ENCODE measurements around the gene CLEC11A. TPM values are rescaled to one million over a fixed set of nuclear protein-coding genes. Genes with fewer than 3 reads are reported as not detected.

The CLEC11A gene
- total RNA-seq, 1 donor from 2014 or later: 0.75 TPM

DNA sequence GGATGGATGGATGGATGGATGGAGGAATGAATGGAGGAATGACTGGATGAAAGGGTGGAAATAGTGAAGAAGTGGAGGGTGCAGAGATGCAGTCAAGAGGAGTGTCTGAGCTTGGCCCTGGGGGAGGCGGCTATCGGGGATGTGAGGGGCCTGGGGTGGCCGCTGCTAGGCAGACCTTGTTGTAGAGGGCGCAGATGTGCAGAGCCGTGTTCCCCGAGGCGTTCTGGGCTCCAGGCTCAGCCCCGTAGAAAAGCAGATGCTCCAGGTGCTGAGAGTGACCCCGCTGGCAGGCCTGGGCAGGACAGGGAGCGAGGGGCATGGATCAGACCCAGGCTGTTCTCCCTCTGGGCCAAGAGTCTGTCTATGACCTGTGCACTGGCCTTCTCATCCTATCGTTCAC is 12.0 kb upstream of the CLEC11A start:
- H3K4me3 Mint-ChIP-seq: no peak overlapping the region
- no peak for DNase-seq (ENCODE audit: low spot score)
- intact Hi-C loops (cut with micrococcal nuclease): no loop called here
- no peaks in the 10 kb centered on the region for H3K9me3 Mint-ChIP-seq
- peaks cover 4% of the 10 kb centered on the region for H3K4me1 Mint-ChIP-seq (ENCODE audit: low read depth)
- H3K36me3 Mint-ChIP-seq (ENCODE audit: low read depth): no peaks in the 10 kb centered on the region
- H3K27ac Mint-ChIP-seq: no peak overlapping the region
- H3K27me3 Mint-ChIP-seq (ENCODE audit: insufficient read depth): peaks cover 25% of the 10 kb centered on the region

DNA sequence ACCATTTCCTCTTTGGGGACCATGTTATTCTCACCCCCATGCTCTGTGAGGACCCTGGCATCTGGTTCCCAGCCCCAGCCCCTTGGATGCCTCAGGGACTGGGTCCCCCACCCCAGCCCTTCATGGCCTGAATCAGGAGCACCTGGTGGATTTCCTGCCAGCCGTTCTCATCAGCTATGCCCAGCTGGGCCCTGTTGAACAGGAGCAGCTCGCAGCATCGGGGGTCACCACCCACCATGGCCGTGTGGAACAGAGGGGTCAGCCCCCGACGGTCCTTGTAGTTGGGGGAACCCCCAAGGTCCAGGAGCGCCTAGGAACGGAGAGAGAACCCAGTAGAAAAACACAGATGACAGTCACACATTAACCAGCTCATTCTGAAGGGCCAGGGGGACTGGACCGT is 11.4 kb upstream of the CLEC11A start:
- Mint-ChIP-seq H3K4me3 (no peak overlapping the region), H3K9me3 (no peaks in the 10 kb centered on the region), H3K36me3 (ENCODE audit: low read depth) (no peaks in the 10 kb centered on the region), H3K27me3 (ENCODE audit: insufficient read depth) (peaks cover 27% of the 10 kb centered on the region), H3K4me1 (ENCODE audit: low read depth) (peaks cover 4% of the 10 kb centered on the region), H3K27ac (no peak overlapping the region)
- intact Hi-C loops (cut with micrococcal nuclease): no loop called here
- DNase-seq (ENCODE audit: low spot score): no peak

DNA sequence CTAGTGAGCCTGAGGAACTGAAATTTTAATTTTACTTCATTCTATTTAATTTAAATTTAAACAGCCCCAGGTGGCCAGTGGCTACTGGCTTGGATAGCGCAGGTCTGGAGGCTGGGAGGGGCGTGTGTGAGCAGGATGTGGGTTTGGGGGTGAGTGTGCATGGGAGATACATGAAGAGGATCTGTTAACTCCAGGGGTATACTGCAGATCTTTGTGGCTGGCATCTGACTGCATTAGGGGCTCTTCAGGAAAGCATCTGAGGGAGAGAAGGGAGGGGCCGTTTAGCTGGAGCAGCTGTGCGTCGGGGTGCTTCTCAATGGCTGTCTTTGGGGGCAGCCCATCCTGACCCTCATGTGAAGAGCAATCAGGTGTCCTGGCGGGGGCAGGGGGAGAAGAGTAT is 10.3 kb upstream of the CLEC11A start:
- Mint-ChIP-seq H3K9me3 (no peaks in the 10 kb centered on the region), H3K27me3 (ENCODE audit: insufficient read depth) (peaks cover 36% of the 10 kb centered on the region), H3K27ac (no peak overlapping the region), H3K4me1 (ENCODE audit: low read depth) (peaks cover 4% of the 10 kb centered on the region), H3K36me3 (ENCODE audit: low read depth) (no peaks in the 10 kb centered on the region), H3K4me3 (no peak overlapping the region)
- no peak for DNase-seq (ENCODE audit: low spot score)
- intact Hi-C loops (cut with micrococcal nuclease): no loop called here

DNA sequence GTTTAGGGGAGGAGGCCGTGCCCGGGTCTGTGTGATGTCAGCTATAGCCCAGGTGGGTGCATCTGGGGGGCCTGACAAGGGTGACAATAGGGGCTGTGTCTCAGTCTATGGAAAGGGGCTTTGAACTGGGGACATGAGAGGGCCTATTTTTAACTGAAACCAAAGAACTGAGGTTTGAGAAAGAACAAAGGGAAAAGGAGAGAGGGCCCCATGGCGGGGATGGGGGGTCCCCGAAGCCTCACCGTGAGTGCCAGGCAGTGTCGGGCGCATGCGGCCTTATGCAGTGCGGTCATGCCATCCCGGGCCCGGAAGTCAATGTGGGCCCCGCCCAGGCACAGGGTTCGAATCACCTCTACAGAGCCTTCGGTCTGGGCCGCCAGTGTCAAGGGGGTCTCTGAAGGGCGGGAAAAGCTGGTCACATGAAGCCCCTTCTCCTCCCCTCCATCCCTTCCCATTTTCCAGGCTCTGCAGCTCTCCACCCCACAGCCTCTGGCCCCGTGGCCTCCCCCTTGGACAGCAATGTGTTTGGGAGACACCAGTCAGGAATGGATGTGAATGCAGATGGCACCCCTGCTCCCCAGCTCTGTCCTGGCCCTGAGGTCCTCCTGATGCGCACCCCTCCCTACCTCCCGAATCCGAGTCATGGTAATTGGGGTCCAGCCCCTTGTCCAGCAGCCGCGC is 9.5 kb upstream of the CLEC11A start:
- intact Hi-C loops (cut with micrococcal nuclease): no loop called here

DNA sequence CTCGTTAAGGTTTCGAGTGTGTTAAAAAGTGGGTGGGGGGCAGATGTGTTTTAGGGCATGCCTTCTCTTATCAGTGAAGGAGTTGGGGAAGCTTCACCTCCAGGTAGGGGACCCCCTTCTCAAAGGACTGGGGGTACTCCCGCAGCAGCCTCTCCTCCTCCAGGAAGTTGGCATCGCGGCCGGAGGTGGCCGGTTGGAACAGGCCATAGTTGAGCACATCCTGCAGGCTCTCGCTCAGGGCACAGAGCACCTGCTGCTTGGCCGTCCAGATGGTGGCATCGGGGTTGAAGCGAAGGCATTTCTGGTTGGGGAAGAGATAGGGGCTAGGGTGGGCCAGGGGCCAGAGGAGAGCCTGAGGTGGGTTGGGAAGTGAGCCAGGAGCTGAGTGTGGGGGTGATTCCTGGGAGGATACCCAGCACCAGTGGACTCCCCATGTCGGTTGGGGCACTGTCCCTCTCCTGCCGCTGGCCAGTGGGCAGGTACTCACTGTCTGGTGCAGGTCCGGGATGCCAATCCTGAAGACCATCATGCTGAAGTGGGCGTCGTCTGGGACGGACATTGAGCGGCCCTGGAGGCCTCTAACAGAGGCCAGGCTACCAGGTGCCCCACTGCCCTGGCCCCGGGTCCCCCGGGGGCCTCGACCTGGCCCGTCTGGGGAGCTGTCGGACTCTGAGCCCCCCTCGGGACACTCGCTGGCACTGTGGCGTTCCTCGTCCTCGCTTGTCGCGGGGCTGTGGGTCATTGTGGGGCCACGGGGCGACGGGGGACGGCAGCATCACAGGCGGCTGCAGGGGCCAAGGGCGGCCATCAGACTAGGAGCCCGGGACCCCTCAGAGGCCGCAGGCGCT is 6.8 kb upstream of the CLEC11A start:
- Mint-ChIP-seq H3K9me3 (no peaks in the 10 kb centered on the region), H3K36me3 (ENCODE audit: low read depth) (no peaks in the 10 kb centered on the region), H3K27me3 (ENCODE audit: insufficient read depth) (peaks cover 47% of the 10 kb centered on the region), H3K4me1 (ENCODE audit: low read depth) (peaks cover 4% of the 10 kb centered on the region), H3K27ac (no peak overlapping the region), H3K4me3 (no peak overlapping the region)
- DNase-seq (ENCODE audit: low spot score): no peak
- intact Hi-C loops (cut with micrococcal nuclease): loop anchor here (5.0 kb wide), 1 partner anchor 561 kb away; no protein-coding TSS in a partner anchor

More for the DNA sequence above, 9.5 kb upstream of the CLEC11A start:
- H3K9me3 Mint-ChIP-seq: no peaks in the 10 kb centered on the region
- H3K27ac Mint-ChIP-seq: no peak overlapping the region
- DNase-seq (ENCODE audit: low spot score): no peak
- H3K36me3 Mint-ChIP-seq (ENCODE audit: low read depth): no peaks in the 10 kb centered on the region
- peaks cover 37% of the 10 kb centered on the region for H3K27me3 Mint-ChIP-seq (ENCODE audit: insufficient read depth)
- H3K4me3 Mint-ChIP-seq: no peak overlapping the region
- H3K4me1 Mint-ChIP-seq (ENCODE audit: low read depth): peaks cover 4% of the 10 kb centered on the region

DNA sequence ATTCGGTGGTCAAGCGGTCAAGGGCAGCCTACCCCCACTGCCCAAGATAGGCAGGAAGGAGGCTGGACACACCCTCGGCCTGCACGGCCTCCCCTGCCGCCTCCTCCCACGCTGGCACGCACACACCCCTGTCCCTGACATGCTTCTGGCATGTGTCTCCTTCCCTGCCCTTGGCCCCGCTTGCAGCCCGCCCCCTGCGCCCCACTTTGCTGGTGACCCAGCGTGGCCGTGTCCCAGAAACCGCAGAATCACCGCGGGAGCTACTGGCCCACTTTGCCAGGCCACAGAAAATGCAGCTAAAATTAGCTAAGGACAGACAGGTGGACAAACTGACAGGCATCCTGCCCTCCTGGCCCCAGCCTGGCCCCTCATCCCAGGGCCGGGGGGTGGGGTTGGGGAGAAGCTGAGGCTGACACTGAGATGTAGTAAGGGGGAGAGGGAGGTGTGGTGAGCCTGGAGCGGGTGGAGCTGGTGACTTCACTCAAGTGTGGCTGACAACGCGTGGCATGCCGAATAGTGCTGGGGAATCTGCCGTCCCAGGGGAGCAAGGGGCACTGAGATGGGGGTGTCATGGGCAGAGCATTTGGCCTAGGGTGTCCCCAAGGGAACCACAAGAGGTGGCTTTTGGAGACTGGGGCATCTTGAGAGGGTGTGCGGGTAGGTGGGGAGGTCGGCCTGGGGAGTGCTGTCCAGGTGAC is 6.0 kb upstream of the CLEC11A start:
- no peak for DNase-seq (ENCODE audit: low spot score)
- no peaks in the 10 kb centered on the region for H3K9me3 Mint-ChIP-seq
- H3K4me3 Mint-ChIP-seq: no peak overlapping the region
- peaks cover 4% of the 10 kb centered on the region for H3K4me1 Mint-ChIP-seq (ENCODE audit: low read depth)
- H3K36me3 Mint-ChIP-seq (ENCODE audit: low read depth): no peaks in the 10 kb centered on the region
- intact Hi-C loops (cut with micrococcal nuclease): loop anchor here (5.0 kb wide), 1 partner anchor 560 kb away; no protein-coding TSS in a partner anchor
- no peak overlapping the region for H3K27ac Mint-ChIP-seq
- H3K27me3 Mint-ChIP-seq (ENCODE audit: insufficient read depth): peaks cover 50% of the 10 kb centered on the region

DNA sequence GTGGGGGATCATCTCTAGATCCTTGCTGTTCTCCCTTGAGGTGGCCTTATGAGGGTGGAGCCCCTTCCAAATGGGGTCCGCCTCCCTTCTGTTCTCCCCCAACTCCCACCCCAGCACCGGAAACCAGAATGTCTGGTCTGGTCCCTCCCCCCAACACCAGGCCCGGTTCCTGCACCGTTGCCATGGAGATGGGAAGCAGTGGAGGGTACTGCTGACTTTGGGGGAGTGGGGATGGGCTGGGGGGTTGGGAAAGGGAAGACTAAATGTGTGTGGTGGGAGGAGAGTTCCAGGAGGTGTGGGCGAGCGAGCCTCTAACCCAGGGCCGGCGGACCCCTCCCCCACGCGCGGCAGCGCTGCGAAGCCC is 5.3 kb upstream of the CLEC11A start:
- Mint-ChIP-seq H3K9me3 (no peaks in the 10 kb centered on the region), H3K36me3 (ENCODE audit: low read depth) (no peaks in the 10 kb centered on the region), H3K4me3 (no peak overlapping the region), H3K27ac (no peak overlapping the region), H3K4me1 (ENCODE audit: low read depth) (peaks cover 3% of the 10 kb centered on the region), H3K27me3 (ENCODE audit: insufficient read depth) (peaks cover 55% of the 10 kb centered on the region)
- intact Hi-C loops (cut with micrococcal nuclease): loop anchor here (5.0 kb wide), 1 partner anchor 559 kb away; no protein-coding TSS in a partner anchor
- no peak for DNase-seq (ENCODE audit: low spot score)

DNA sequence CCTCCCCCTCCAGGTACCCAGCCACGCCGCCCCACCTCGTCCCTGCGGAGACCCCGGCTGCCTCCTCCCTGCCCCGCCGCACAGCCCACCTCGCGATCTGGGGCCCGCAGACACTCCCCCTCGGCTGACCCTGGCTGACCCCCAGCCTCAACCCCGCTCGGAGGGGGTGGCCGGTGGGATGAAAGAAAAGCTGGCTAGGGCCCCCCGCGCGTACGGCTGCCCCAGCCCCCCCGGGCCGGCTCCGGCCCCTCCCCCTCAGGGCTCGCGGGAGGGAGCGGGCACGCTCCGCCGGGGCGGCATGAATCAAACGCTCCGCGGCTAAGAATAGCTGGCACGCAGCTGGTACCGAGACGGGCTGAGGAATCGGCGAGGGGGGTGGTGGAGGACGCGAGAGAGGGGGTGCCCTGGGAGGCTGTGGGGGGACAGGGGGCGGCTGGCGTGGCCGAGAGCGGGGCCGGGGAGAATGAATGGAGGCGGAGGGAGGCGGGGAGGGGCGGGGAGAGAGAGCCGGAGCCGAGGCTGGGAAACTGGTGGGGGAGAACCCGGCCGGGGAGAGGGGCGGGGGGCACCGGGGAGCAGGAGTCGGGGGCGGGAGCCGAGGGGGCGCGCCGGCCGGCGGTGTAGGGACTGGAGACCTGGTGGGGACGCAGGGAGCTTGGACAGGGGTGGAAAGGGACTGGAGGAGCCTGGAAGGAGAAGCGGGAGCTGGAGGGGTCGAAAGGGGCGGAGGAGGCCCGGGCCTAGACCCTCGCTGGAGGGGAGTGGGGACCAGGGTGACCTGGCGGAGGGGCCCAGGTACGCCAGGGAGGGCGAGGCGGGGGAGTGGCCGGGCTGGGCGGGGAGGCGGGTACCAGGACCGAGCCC is 4.7 kb upstream of the CLEC11A start:
- Mint-ChIP-seq H3K27me3 (ENCODE audit: insufficient read depth) (peaks cover 55% of the 10 kb centered on the region), H3K4me3 (no peak overlapping the region), H3K27ac (no peak overlapping the region), H3K4me1 (ENCODE audit: low read depth) (no peaks in the 10 kb centered on the region), H3K36me3 (ENCODE audit: low read depth) (no peaks in the 10 kb centered on the region), H3K9me3 (no peaks in the 10 kb centered on the region)
- DNase-seq (ENCODE audit: low spot score): no peak
- intact Hi-C loops (cut with micrococcal nuclease): loop anchor here (5.0 kb wide), 1 partner anchor 559 kb away; no protein-coding TSS in a partner anchor

DNA sequence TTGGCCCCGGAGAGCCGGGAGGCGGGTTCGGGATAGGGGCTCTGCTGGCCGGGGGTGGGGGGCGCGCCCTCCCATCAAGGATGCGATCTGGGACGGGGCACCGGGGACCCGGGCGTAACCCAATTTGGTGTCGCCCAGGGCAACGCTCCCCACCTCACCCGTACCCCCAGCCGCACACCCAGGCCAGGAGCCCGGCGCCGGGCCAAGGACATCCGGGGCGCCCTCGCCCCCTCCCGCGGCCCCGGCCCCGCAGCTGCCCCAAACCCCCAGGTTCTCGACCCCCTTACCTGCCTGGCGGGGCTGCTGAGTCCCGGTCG is 4.1 kb upstream of the CLEC11A start:
- Mint-ChIP-seq H3K36me3 (ENCODE audit: low read depth) (no peaks in the 10 kb centered on the region), H3K27ac (no peak overlapping the region), H3K27me3 (ENCODE audit: insufficient read depth) (peaks cover 57% of the 10 kb centered on the region), H3K9me3 (no peaks in the 10 kb centered on the region), H3K4me3 (no peak overlapping the region), H3K4me1 (ENCODE audit: low read depth) (no peaks in the 10 kb centered on the region)
- intact Hi-C loops (cut with micrococcal nuclease): loop anchor here (5.0 kb wide), 1 partner anchor 558 kb away; no protein-coding TSS in a partner anchor
- no peak for DNase-seq (ENCODE audit: low spot score)

DNA sequence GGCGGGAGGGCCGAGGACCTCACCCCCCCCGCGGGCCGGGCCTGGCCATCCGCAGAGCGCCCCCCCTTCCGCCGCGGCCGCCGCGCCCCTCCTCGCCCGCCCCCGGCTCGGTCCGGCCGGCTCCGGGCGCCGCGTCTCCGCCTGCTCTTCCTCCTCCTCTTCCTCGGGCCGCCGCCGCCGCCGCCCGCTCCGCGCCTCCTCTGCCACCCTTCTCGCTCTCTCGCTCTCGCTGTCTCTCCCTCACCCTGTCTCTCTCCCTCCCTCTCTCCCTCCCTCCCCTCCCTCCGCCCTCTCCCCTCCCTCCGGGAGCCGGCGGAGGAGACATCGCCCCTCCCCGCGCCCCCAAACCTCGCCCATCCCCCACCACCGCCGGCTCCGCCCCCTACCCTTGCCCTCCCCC is 3.6 kb upstream of the CLEC11A start, which contains the start of gene SHANK1:
SHANK1 (minus strand) TSS at position 237 of the 400 bp plus-strand sequence. CDS start 2,883 bp downstream, outside the sequence.
- Mint-ChIP-seq H3K9me3 (no peaks in the 10 kb centered on the region), H3K27ac (peak within 1 kb of the TSS; percentile 35), H3K27me3 (ENCODE audit: insufficient read depth) (peaks cover 60% of the 10 kb centered on the region), H3K4me3 (no peak within 1 kb of the TSS), H3K36me3 (ENCODE audit: low read depth) (no peaks in the 10 kb centered on the region), H3K4me1 (ENCODE audit: low read depth) (no peaks in the 10 kb centered on the region)
- intact Hi-C loops (cut with micrococcal nuclease): loop anchor here (5.0 kb wide), 1 partner anchor 558 kb away; no protein-coding TSS in a partner anchor
- no peak for DNase-seq (ENCODE audit: low spot score)

DNA sequence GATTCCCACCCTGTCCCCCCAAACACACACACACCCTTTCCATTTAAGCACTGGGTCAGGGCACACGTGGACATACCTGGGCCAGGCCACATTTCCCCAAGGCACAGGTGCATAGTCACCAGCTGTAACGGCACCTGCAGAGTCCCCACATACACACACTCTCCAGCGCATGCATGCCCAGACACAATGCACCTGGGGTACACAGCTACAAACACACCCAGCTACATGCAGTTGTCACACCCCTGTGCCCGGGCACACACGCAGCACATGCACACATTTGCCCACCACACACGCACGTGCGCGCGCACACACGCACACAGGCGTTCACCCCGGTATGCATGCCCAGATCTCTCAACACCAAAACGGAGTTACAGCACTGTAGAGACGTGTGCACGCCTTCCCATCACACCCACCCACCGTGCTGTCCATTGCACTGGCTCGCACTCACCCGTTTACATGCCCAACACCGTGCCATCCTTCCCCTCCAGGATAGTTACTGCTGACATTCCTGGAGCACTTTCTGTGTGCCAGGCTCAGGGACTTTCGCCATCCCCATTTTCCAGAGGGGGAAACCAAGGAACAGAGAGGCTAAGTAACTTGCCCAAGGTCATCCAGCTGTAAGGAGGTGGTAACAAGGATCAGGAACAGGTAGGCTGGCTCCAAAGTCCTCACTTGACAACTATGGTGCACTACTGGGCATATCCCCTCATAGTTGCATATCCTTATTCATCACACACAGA is 2.8 kb upstream of the CLEC11A start:
- DNase-seq (ENCODE audit: low spot score): no peak
- intact Hi-C loops (cut with micrococcal nuclease): no loop called here
- H3K4me1 Mint-ChIP-seq (ENCODE audit: low read depth): no peaks in the 10 kb centered on the region
- peaks cover 54% of the 10 kb centered on the region for H3K27me3 Mint-ChIP-seq (ENCODE audit: insufficient read depth)
- H3K27ac Mint-ChIP-seq: peak overlapping the region; percentile 35
- no peak overlapping the region for H3K4me3 Mint-ChIP-seq
- H3K36me3 Mint-ChIP-seq (ENCODE audit: low read depth): no peaks in the 10 kb centered on the region
- H3K9me3 Mint-ChIP-seq: no peaks in the 10 kb centered on the region
